Transverse colon (tissue), 4 donors: ENCODE results near the gene STAT5A.

Experiments used
- EP300 ChIP-seq: sonication (generic); formaldehyde crosslinking; IDR thresholded peaks from one replicate; pipeline ENCODE4 v1.6.1; 2017; ENCODE audit warnings: antibody characterized with exemption, low read depth
- POLR2A ChIP-seq: fragments of 450-650 bp; IDR thresholded peaks from one replicate; pipeline ENCODE4 v1.6.1; 2016; ENCODE audit warnings: antibody characterized with exemption, mild to moderate bottlenecking, moderate library complexity
- POLR2AphosphoS5 ChIP-seq, 3 donors: sonication (generic); formaldehyde crosslinking; IDR thresholded peaks; one replicate each; pipeline ENCODE4 v1.6.1; 2016; ENCODE audit warnings: antibody characterized with exemption in 3 of 3
- TF ChIP-seq, protein P1 (sequence below), 5 experiments: fragments of 200-600 bp in 3 of 5; fragments of 450-650 bp in 2 of 5; sonication (generic) in 3 of 5; IDR thresholded peaks; 1 replicate in 2 of 5; 2 replicates in 3 of 5; pipeline ENCODE4 v1.5.1; 2016 to 2017; ENCODE audit warnings: antibody characterized with exemption in 5 of 5, inconsistent platforms in 3 of 5, mild to moderate bottlenecking in 2 of 5, moderate library complexity in 1 of 5

DNA sequence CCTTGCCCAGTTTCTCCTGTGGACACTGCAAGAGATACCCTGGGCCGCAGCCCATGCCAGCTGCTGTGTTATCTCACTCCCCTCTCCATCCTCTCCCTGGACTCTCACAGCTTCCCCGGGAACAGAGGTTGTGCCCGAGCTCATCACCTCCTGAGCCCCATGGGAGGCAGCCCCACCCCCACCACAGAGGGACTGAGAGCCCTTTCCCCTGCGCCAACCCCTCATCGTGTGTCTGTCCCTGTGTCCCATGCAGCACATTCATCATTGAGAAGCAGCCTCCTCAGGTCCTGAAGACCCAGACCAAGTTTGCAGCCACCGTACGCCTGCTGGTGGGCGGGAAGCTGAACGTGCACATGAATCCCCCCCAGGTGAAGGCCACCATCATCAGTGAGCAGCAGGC lies 12.7 kb downstream of the STAT5A start:
- TF ChIP-seq, protein P1, sequence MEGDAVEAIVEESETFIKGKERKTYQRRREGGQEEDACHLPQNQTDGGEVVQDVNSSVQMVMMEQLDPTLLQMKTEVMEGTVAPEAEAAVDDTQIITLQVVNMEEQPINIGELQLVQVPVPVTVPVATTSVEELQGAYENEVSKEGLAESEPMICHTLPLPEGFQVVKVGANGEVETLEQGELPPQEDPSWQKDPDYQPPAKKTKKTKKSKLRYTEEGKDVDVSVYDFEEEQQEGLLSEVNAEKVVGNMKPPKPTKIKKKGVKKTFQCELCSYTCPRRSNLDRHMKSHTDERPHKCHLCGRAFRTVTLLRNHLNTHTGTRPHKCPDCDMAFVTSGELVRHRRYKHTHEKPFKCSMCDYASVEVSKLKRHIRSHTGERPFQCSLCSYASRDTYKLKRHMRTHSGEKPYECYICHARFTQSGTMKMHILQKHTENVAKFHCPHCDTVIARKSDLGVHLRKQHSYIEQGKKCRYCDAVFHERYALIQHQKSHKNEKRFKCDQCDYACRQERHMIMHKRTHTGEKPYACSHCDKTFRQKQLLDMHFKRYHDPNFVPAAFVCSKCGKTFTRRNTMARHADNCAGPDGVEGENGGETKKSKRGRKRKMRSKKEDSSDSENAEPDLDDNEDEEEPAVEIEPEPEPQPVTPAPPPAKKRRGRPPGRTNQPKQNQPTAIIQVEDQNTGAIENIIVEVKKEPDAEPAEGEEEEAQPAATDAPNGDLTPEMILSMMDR (IDR thresholded peaks at IDR 0.05) = no peak
- TF ChIP-seq EP300 (no peak), POLR2A (no peak), POLR2AphosphoS5 (IDR thresholded peaks at IDR 0.05) (no peak)
